Activated T-cell treated with anti-CD3 and anti-CD28 coated beads for 4 hours (primary cell): ENCODE data around the gene FAM170B.

Experiments
- DNase-seq: peaks from one replicate; pipeline ENCODE4 v3.0.0-alpha.2; 2020

FAM170B gene

GRCh38 chr10:49118430-49119074 lies 15.3 kb downstream of the FAM170B start:
- no peak for DNase-seq

GRCh38 chr10:49117376-49118070 lies 16.3 kb downstream of the FAM170B start:
- no peak for DNase-seq

GRCh38 chr10:49116509-49117375 lies 17.1 kb downstream of the FAM170B start:
- no peak for DNase-seq

GRCh38 chr10:49115796-49116508 lies 17.9 kb downstream of the FAM170B start:
- DNase-seq, result no peak

GRCh38 chr10:49115015-49115795 lies 18.6 kb downstream of the FAM170B start, which contains the start of gene VSTM4:
VSTM4 (minus strand) TSS chr10:49115522; CDS start chr10:49115485, 37 bp downstream.
- no peak for DNase-seq

GRCh38 chr10:49114718-49115014 lies 19.2 kb downstream of the FAM170B start:
- no peak for DNase-seq

- DNase-seq, result no peak
Observed at GRCh38 chr10:49113741-49114141, 20.1 kb downstream of the FAM170B start.

GRCh38 chr10:49112851-49113250 lies 21.0 kb downstream of the FAM170B start:
- no peak for DNase-seq

GRCh38 chr10:49112098-49112497 lies 21.7 kb downstream of the FAM170B start:
- no peak for DNase-seq

- no peak for DNase-seq
Observed at GRCh38 chr10:49111320-49111698, 22.5 kb downstream of the FAM170B start.

GRCh38 chr10:49110684-49111319 lies 23.0 kb downstream of the FAM170B start:
- DNase-seq, result no peak

GRCh38 chr10:49109669-49110340 lies 24.0 kb downstream of the FAM170B start:
- DNase-seq, result no peak

- no peak for DNase-seq
Observed at GRCh38 chr10:49108656-49109055, 25.2 kb downstream of the FAM170B start.

- DNase-seq, result no peak
Observed at GRCh38 chr10:49107887-49108267, 25.9 kb downstream of the FAM170B start.

- no peak for DNase-seq
Observed at GRCh38 chr10:49107111-49107886, 26.5 kb downstream of the FAM170B start.

GRCh38 chr10:49106451-49106850 lies 27.4 kb downstream of the FAM170B start:
- no peak for DNase-seq

GRCh38 chr10:49105076-49105475 lies 28.7 kb downstream of the FAM170B start:
- no peak for DNase-seq

- DNase-seq, result no peak
Observed at GRCh38 chr10:49104323-49104722, 29.5 kb downstream of the FAM170B start.

GRCh38 chr10:49103761-49104160 lies 30.1 kb downstream of the FAM170B start:
- DNase-seq, result no peak

GRCh38 chr10:49099046-49099445 lies 34.8 kb downstream of the FAM170B start:
- DNase-seq, result no peak
